GM12873 (cell line): ENCODE measurements around the gene ACSM3.

Experiments
- CTCF ChIP-seq: IDR thresholded peaks from 2 replicates; pipeline ENCODE4 v1.5.1; 2012; ENCODE audit warnings: low read depth, mild to moderate bottlenecking, moderate library complexity, low read length, control low read depth; ENCODE audit not compliant: insufficient read depth; ENCODE audit errors: missing control alignments

Gene ACSM3

GRCh38 chr16:20761175-20761574 lies 2.6 kb upstream of the ACSM3 start:
- TF ChIP-seq CTCF, result no peak

GRCh38 chr16:20762404-20763123 lies 1.2 kb upstream of the ACSM3 start:
- no peak for TF ChIP-seq CTCF

- no peak for TF ChIP-seq CTCF
Observed at GRCh38 chr16:20765732-20766131, 1.9 kb downstream of the ACSM3 start.

- no peak for TF ChIP-seq CTCF
Observed at GRCh38 chr16:20766294-20766693, 2.5 kb downstream of the ACSM3 start.

- no peak for TF ChIP-seq CTCF
Observed at GRCh38 chr16:20767577-20767976, 3.8 kb downstream of the ACSM3 start.

GRCh38 chr16:20768121-20768520 lies 4.3 kb downstream of the ACSM3 start:
- no peak for TF ChIP-seq CTCF

- no peak for TF ChIP-seq CTCF
Observed at GRCh38 chr16:20768818-20769217, 5.0 kb downstream of the ACSM3 start.
